ENCODE measurements around the gene CAD.

Gene CAD

DNA sequence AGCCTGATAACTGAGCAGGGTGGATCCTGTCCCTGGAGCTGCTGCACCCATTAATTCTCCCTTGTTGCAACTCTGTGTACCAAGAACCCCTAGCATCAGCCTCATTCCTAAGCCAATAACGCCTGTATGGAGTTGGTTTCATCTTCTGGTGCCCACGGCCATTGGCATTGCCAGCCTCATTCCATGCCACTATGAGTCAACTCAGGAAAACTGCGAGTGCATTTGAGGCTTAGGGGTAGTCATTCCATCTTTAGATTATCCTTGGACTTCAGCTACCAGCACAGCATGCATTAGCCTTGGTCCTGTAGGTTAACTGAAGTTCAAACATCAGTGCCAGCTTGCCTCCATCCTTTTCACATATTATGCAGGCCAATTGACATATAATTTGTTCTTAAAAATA lies 63.7 kb downstream of the CAD start:
- no peak for DNase-seq (ENCODE audit: extremely low read depth, insufficient read length)
- Histone ChIP-seq H3K36me3 (ENCODE audit: control insufficient read depth, insufficient read depth, low read length) (no peaks in the 10 kb centered on the region), H3K27me3 (replicated peaks; ENCODE audit: control insufficient read depth, insufficient read depth, low read length) (peaks cover 3% of the 10 kb centered on the region), H3K4me3 (replicated peaks; ENCODE audit: low read depth, low read length) (no peak overlapping the region)
- TF ChIP-seq, protein P1, sequence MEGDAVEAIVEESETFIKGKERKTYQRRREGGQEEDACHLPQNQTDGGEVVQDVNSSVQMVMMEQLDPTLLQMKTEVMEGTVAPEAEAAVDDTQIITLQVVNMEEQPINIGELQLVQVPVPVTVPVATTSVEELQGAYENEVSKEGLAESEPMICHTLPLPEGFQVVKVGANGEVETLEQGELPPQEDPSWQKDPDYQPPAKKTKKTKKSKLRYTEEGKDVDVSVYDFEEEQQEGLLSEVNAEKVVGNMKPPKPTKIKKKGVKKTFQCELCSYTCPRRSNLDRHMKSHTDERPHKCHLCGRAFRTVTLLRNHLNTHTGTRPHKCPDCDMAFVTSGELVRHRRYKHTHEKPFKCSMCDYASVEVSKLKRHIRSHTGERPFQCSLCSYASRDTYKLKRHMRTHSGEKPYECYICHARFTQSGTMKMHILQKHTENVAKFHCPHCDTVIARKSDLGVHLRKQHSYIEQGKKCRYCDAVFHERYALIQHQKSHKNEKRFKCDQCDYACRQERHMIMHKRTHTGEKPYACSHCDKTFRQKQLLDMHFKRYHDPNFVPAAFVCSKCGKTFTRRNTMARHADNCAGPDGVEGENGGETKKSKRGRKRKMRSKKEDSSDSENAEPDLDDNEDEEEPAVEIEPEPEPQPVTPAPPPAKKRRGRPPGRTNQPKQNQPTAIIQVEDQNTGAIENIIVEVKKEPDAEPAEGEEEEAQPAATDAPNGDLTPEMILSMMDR (IDR thresholded peaks at IDR 0.05; ENCODE audit: insufficient read depth, low read length, poor library complexity, severe bottlenecking), result no peak

DNA sequence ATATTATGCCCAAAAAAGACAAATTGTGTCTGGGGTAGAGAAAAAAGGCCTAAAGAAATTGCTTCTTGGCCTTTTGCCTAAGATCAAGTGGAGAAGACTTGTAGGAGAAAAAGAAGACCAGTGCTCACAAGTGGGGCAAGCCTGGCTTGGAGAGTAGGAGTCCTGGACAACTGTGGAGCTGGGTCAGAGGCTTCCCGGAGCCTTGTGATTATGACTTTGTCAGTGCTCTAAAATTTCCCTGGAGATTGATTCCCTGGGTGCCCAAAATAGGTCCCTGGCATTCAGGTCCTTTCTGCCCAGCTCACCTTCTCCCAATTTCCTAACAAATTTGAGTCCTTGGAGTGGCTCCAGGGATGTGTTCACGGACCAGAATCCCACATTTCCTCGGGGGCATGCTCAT lies 64.3 kb downstream of the CAD start:
- H3K27me3 ChIP-seq (replicated peaks; ENCODE audit: control insufficient read depth, insufficient read depth, low read length), result peaks cover 3% of the 10 kb centered on the region
- TF ChIP-seq, protein P1 (IDR thresholded peaks at IDR 0.05; ENCODE audit: insufficient read depth, low read length, poor library complexity, severe bottlenecking), result no peak
- H3K36me3 ChIP-seq (ENCODE audit: control insufficient read depth, insufficient read depth, low read length), result no peaks in the 10 kb centered on the region
- DNase-seq (ENCODE audit: extremely low read depth, insufficient read length), result no peak
- no peak overlapping the region for H3K4me3 ChIP-seq (replicated peaks; ENCODE audit: low read depth, low read length)

DNA sequence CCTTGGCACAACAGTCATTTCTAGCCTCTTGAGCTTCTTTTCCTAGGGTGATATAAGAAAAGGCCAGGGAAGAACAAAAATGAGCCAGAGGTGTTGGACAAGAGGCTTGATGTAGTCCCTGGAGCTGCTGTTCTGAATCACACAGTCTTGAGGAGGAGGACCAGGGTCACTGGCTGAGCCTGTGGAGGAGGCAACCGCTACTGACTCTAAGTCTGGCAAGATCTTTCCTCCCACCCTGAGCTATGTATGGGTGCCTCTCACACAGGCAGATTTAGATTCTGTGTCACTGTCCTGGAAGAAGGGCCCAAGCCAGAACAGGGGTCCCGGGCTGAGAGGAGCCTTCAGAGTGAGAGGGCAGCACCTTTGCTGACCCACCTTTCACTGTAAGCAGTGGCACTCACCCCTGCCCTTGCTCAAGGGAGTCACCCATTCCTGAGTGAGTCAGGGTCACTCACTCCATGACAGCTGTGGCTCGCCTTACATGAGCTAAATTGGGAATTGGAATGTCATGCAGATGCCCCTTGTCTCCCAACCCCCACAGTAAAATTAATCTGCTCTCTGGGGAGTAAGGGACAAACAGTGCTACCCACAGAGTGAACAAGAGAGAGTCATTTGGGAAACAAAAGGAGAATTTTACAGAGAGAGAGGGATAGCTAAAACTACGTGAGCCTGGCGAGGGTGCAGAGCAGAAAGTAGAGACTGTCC lies 64.8 kb downstream of the CAD start, which contains the start of gene TRIM54:
TSS of gene TRIM54 (plus strand) at position 575 of the 705 bp plus-strand sequence. CDS start 303 bp downstream, outside the sequence.
- H3K36me3 ChIP-seq (ENCODE audit: control insufficient read depth, insufficient read depth, low read length), result no peaks in the 10 kb centered on the region
- TF ChIP-seq, protein P1 (IDR thresholded peaks at IDR 0.05; ENCODE audit: insufficient read depth, low read length, poor library complexity, severe bottlenecking), result no peak
- no peak within 1 kb of the TSS for H3K4me3 ChIP-seq (replicated peaks; ENCODE audit: low read depth, low read length)
- peaks cover 3% of the 10 kb centered on the region for H3K27me3 ChIP-seq (replicated peaks; ENCODE audit: control insufficient read depth, insufficient read depth, low read length)
- DNase-seq (ENCODE audit: extremely low read depth, insufficient read length), result no peak

DNA sequence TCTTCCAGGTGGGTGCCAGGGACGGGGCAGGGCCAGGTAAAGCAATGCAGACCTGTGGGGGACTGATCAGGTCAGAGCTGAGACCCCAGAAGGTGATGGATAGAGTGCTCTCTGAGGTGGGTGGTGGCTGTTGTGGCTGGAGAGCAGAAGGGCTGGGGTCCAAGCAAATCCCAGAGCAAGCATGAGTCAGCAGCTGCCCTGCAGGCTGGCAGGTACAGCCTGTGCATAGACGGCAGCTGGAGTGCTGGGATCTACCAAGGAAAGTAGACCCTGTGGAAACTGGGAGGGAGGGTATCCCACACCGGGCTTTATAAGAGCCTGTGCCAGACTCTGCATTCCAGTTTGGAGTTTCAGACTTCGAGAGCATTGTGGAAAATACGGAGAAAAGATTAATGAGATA lies 65.7 kb downstream of the CAD start:
- peaks cover 3% of the 10 kb centered on the region for H3K27me3 ChIP-seq (replicated peaks; ENCODE audit: control insufficient read depth, insufficient read depth, low read length)
- TF ChIP-seq, protein P1 (IDR thresholded peaks at IDR 0.05; ENCODE audit: insufficient read depth, low read length, poor library complexity, severe bottlenecking), result no peak
- DNase-seq (ENCODE audit: extremely low read depth, insufficient read length), result no peak
- H3K4me3 ChIP-seq (replicated peaks; ENCODE audit: low read depth, low read length), result no peak overlapping the region
- H3K36me3 ChIP-seq (ENCODE audit: control insufficient read depth, insufficient read depth, low read length), result no peaks in the 10 kb centered on the region

DNA sequence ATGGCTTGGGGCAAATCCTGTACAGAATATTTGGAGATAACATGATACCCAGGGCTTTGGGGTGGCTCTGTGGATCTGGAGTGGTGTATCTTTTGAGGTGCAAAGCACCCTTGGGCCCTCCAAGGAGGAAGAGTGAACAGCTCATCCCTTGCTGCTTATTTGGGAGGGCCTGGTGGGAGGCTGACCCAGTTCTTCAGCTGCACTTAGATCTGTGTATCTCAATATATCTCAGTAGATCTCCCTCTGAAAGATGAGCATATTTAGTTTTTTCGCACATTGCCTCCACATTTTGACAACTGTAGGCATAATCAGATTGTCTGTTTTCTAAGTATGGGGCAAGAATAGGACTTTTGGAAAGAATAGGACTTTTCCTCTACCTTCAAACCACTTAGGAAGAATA lies 67.8 kb downstream of the CAD start:
- Histone ChIP-seq H3K36me3 (ENCODE audit: control insufficient read depth, insufficient read depth, low read length) (no peaks in the 10 kb centered on the region), H3K4me3 (replicated peaks; ENCODE audit: low read depth, low read length) (no peak overlapping the region), H3K27me3 (replicated peaks; ENCODE audit: control insufficient read depth, insufficient read depth, low read length) (peaks cover 3% of the 10 kb centered on the region)
- TF ChIP-seq, protein P1 (IDR thresholded peaks at IDR 0.05; ENCODE audit: insufficient read depth, low read length, poor library complexity, severe bottlenecking), result no peak
- no peak for DNase-seq (ENCODE audit: extremely low read depth, insufficient read length)

All from GM06990 (cell line).